Hepatocyte (in vitro differentiated cells): ENCODE results near the gene NOX4. TPM values are rescaled to one million over a fixed set of nuclear protein-coding genes. Genes with fewer than 3 reads are reported as not detected.
"Not testable (repeated sequence)": the region's sequence is repeated elsewhere in the genome, so short reads cannot be mapped to it uniquely, and the experiment has no call there.

ENCODE experiments used
- DNase-seq: peaks from one replicate; pipeline ENCODE4 v3.0.0-alpha.2; 2016; ENCODE audit warnings: low spot score
- H2AFZ ChIP-seq: fragments of 200-600 bp; sonication (generic); 2 replicates; pipeline ENCODE4 v1.6.0; 2016; ENCODE audit warnings: antibody characterized with exemption, mild to moderate bottlenecking
- H3K27ac ChIP-seq: fragments of 200-600 bp; sonication (generic); 2 replicates; pipeline ENCODE4 v1.5.1; 2016; ENCODE audit warnings: mild to moderate bottlenecking
- H3K27me3 ChIP-seq: fragments of 200-600 bp; sonication (generic); 2 replicates; pipeline ENCODE4 v1.6.1; 2016
- H3K36me3 ChIP-seq: fragments of 200-600 bp; sonication (generic); replicated peaks from 2 replicates; pipeline ENCODE4 v1.5.1; 2016; ENCODE audit warnings: low read depth; ENCODE audit not compliant: insufficient read depth
- H3K4me1 ChIP-seq: fragments of 200-600 bp; sonication (generic); 2 replicates; pipeline ENCODE4 v1.5.1; 2016; ENCODE audit warnings: mild to moderate bottlenecking, moderate library complexity; ENCODE audit not compliant: insufficient read depth
- H3K4me2 ChIP-seq: fragments of 200-600 bp; sonication (generic); 2 replicates; pipeline ENCODE4 v1.6.0; 2016
- H3K4me3 ChIP-seq: fragments of 200-600 bp; sonication (generic); 2 replicates; pipeline ENCODE4 v1.5.1; 2016; ENCODE audit warnings: mild to moderate bottlenecking
- H3K79me2 ChIP-seq: fragments of 200-600 bp; sonication (generic); 2 replicates; pipeline ENCODE4 v1.6.0; 2017; ENCODE audit warnings: mild to moderate bottlenecking
- H3K9me2 ChIP-seq: fragments of 200-600 bp; sonication (generic); replicated peaks from 2 replicates; pipeline ENCODE4 v1.6.0; 2017; ENCODE audit warnings: mild to moderate bottlenecking; ENCODE audit not compliant: insufficient read depth
- H3K9me3 ChIP-seq: fragments of 200-600 bp; sonication (generic); 2 replicates; pipeline ENCODE4 v1.5.1; 2016; ENCODE audit warnings: low read depth, mild to moderate bottlenecking
- H4K20me1 ChIP-seq: fragments of 200-600 bp; sonication (generic); 2 replicates; pipeline ENCODE4 v1.6.0; 2016; ENCODE audit warnings: mild to moderate bottlenecking; ENCODE audit not compliant: insufficient read depth, poor library complexity, severe bottlenecking
- CTCF ChIP-seq: fragments of 200-600 bp; sonication (generic); IDR thresholded peaks from 2 replicates; pipeline ENCODE4 v1.5.1; 2016; ENCODE audit warnings: antibody characterized with exemption, mild to moderate bottlenecking; ENCODE audit not compliant: poor library complexity
- EZH2 ChIP-seq: fragments of 200-600 bp; sonication (generic); IDR thresholded peaks from 2 replicates; pipeline ENCODE4 v1.6.1; 2016; ENCODE audit warnings: antibody characterized with exemption, mild to moderate bottlenecking, borderline replicate concordance
- EZH2phosphoT487 ChIP-seq: fragments of 200-600 bp; sonication (generic); IDR thresholded peaks from one replicate; pipeline ENCODE4 v1.6.1; 2018; ENCODE audit warnings: antibody characterized with exemption, mild to moderate bottlenecking, low read depth, moderate library complexity; ENCODE audit not compliant: unreplicated experiment, severe bottlenecking
- WGBS: methylation state at CpG from one replicate; pipeline ENCODE4 v1.1.6; 2016; ENCODE audit warnings: low lambda C conversion rate; ENCODE audit errors: missing lambda C conversion rate; 5-methylcytosine and 5-hydroxymethylcytosine counted together
- polyA plus RNA-seq: library from polyadenylated mRNA; unstranded; fragments of >200 nt; fragmentation: Nextera tagmentation; extraction: Ambion mirVana; gene quantifications from 2 replicates; pipeline ENCODE4 v1.2.1, GENCODE V29; 2016
- total RNA-seq: library from RNA; depleted of rRNA; stranded (reverse); fragments of >200 nt; gene quantifications from 2 replicates; pipeline ENCODE4 v1.2.3, GENCODE V29; 2014

The NOX4 gene
- total and polyA plus RNA-seq, 2 experiments from 2014 or later: 9.4 to 20.7 TPM

GRCh38 chr11:89308272-89308671, 182.9 kb downstream of the NOX4 start:
- H2AFZ ChIP-seq, H3K4me1 ChIP-seq, H3K36me3 ChIP-seq, H3K79me2 ChIP-seq, H3K4me2 ChIP-seq, H3K27me3 ChIP-seq, H3K9me2 ChIP-seq, H3K9me3 ChIP-seq, H4K20me1 ChIP-seq, H3K4me3 ChIP-seq, DNase-seq, H3K27ac ChIP-seq: not testable (repeated sequence)
- WGBS: 95% methylated on average over 1 of the region's 1 CpG

- not testable (repeated sequence) for H2AFZ ChIP-seq, H3K4me1 ChIP-seq, H3K79me2 ChIP-seq, H3K36me3 ChIP-seq, H3K4me2 ChIP-seq, H4K20me1 ChIP-seq, H3K9me3 ChIP-seq, H3K9me2 ChIP-seq, H3K4me3 ChIP-seq, DNase-seq, H3K27ac ChIP-seq, H3K27me3 ChIP-seq
- 72% methylated on average over 1 of the region's 1 CpG for WGBS
Observed at GRCh38 chr11:89303029-89303428, 188.1 kb downstream of the NOX4 start.

- WGBS: 97% methylated on average over 7 of the region's 7 CpGs
- not testable (repeated sequence) for H3K4me1 ChIP-seq, H3K79me2 ChIP-seq, H3K9me3 ChIP-seq, H3K9me2 ChIP-seq, H3K4me2 ChIP-seq, H4K20me1 ChIP-seq, H3K27ac ChIP-seq, H3K27me3 ChIP-seq, H3K4me3 ChIP-seq, DNase-seq, H3K36me3 ChIP-seq
- H2AFZ ChIP-seq: peak overlapping the region; percentile 82
Observed at GRCh38 chr11:89295023-89295422, 196.2 kb downstream of the NOX4 start.

- Histone ChIP-seq H3K4me2 (peak overlapping the region; percentile 70), H3K9me2 (no peaks in the 10 kb centered on the region)
Observed at GRCh38 chr11:89293965-89294679, 197.1 kb downstream of the NOX4 start.

GRCh38 chr11:89288004-89288403, 203.2 kb downstream of the NOX4 start:
- H3K4me3 ChIP-seq, H3K4me2 ChIP-seq, H3K27ac ChIP-seq, H3K79me2 ChIP-seq, H3K4me1 ChIP-seq, H4K20me1 ChIP-seq, H3K9me2 ChIP-seq, H3K27me3 ChIP-seq, H3K36me3 ChIP-seq, DNase-seq, H3K9me3 ChIP-seq, H2AFZ ChIP-seq: not testable (repeated sequence)
- WGBS: 92% methylated on average over 3 of the region's 3 CpGs

More at GRCh38 chr11:89293965-89294679, 197.1 kb downstream of the NOX4 start:
- no peaks in the 10 kb centered on the region for H3K27me3 ChIP-seq
- no peaks in the 10 kb centered on the region for H3K79me2 ChIP-seq
- peak overlapping the region; percentile 82 for H2AFZ ChIP-seq
- no peaks in the 10 kb centered on the region for H3K9me3 ChIP-seq
- peak; percentile 11 for DNase-seq
- H3K4me1 ChIP-seq: no peaks in the 10 kb centered on the region
- TF ChIP-seq EZH2: no peak
- no peak for TF ChIP-seq EZH2phosphoT487
- no peak for TF ChIP-seq CTCF
- H3K27ac ChIP-seq: peak overlapping the region; percentile 24
- no peaks in the 10 kb centered on the region for H4K20me1 ChIP-seq
- WGBS: 19% methylated on average over 18 of the region's 18 CpGs
- H3K36me3 ChIP-seq: no peaks in the 10 kb centered on the region
- H3K4me3 ChIP-seq: peak overlapping the region; percentile 7

- H3K9me2 ChIP-seq, H3K79me2 ChIP-seq, DNase-seq, H2AFZ ChIP-seq, H3K36me3 ChIP-seq, H3K4me1 ChIP-seq, H3K9me3 ChIP-seq, H3K4me3 ChIP-seq, H4K20me1 ChIP-seq, H3K27ac ChIP-seq, H3K4me2 ChIP-seq, H3K27me3 ChIP-seq: not testable (repeated sequence)
- WGBS: 92% methylated on average over 1 of the region's 1 CpG
Observed at GRCh38 chr11:89286601-89287000, 204.6 kb downstream of the NOX4 start.

GRCh38 chr11:89281032-89281677, 210.0 kb downstream of the NOX4 start:
- not testable (repeated sequence) for H3K4me1 ChIP-seq, H3K27ac ChIP-seq, H3K4me2 ChIP-seq, H4K20me1 ChIP-seq, H2AFZ ChIP-seq, H3K79me2 ChIP-seq, DNase-seq, H3K36me3 ChIP-seq, H3K4me3 ChIP-seq, H3K9me2 ChIP-seq, H3K27me3 ChIP-seq, H3K9me3 ChIP-seq
- WGBS: 81% methylated on average over 3 of the region's 3 CpGs
